SU-DHL-6 (cell line): ENCODE results near the gene NTM.

Experiments
- H2AFZ ChIP-seq: fragments of 200-600 bp; sonication (generic); 2 replicates; pipeline ENCODE4 v1.6.1; 2014; ENCODE audit warnings: low read depth, mild to moderate bottlenecking, moderate library complexity, mixed read lengths, antibody characterized with exemption, low read length; ENCODE audit not compliant: severe bottlenecking
- H3F3A ChIP-seq: fragments of 200-600 bp; shearing (Covaris generic); 2 replicates; pipeline ENCODE4 v1.6.0; 2016; ENCODE audit warnings: antibody characterized with exemption, mild to moderate bottlenecking; ENCODE audit not compliant: insufficient read depth
- H3K27ac ChIP-seq: fragments of 200-600 bp; sonication (generic); 2 replicates; pipeline ENCODE4 v1.5.1; 2016; ENCODE audit warnings: low read depth, mild to moderate bottlenecking, low read length, moderate library complexity, mixed read lengths
- H3K27me3 ChIP-seq: fragments of 200-600 bp; sonication (generic), shearing (Covaris generic); 2 replicates; pipeline ENCODE4 v1.6.0; 2014; ENCODE audit warnings: mild to moderate bottlenecking, low read length
- H3K36me3 ChIP-seq: fragments of 200-600 bp; sonication (generic); 2 replicates; pipeline ENCODE4 v1.6.1; 2014; ENCODE audit warnings: mild to moderate bottlenecking, low read length, mixed read lengths
- H3K4me2 ChIP-seq: fragments of 300-600, 200-600 bp; shearing (Covaris generic), sonication (generic); 2 replicates; pipeline ENCODE4 v1.6.0; 2014; ENCODE audit warnings: low read length, low read depth, mild to moderate bottlenecking; ENCODE audit not compliant: poor library complexity, severe bottlenecking
- H3K4me3 ChIP-seq: fragments of 200-600 bp; sonication (generic); 2 replicates; pipeline ENCODE4 v1.5.1; 2014; ENCODE audit warnings: antibody characterized with exemption, low read length, mild to moderate bottlenecking, mixed read lengths; ENCODE audit not compliant: insufficient read depth, poor library complexity, severe bottlenecking
- H3K79me2 ChIP-seq: fragments of 200-600 bp; sonication (generic); 2 replicates; pipeline ENCODE4 v1.6.1; 2014; ENCODE audit warnings: mild to moderate bottlenecking, low read length, moderate library complexity; ENCODE audit not compliant: insufficient read depth
- H3K9ac ChIP-seq: fragments of 200-600 bp; sonication (generic); 2 replicates; pipeline ENCODE4 v1.7.0; 2014; ENCODE audit warnings: mild to moderate bottlenecking, low read length
- H3K9me2 ChIP-seq: fragments of 200-600 bp; sonication (generic); replicated peaks from 2 replicates; pipeline ENCODE4 v1.6.1; 2014; ENCODE audit warnings: low read length; ENCODE audit not compliant: insufficient read depth
- H3K9me3 ChIP-seq: fragments of 200-600 bp; sonication (generic); 2 replicates; pipeline ENCODE4 v1.6.1; 2014; ENCODE audit warnings: low read length, mixed read lengths; ENCODE audit not compliant: insufficient read depth
- H4K20me1 ChIP-seq: fragments of 200-600 bp; sonication (generic); 2 replicates; pipeline ENCODE4 v1.6.1; 2014; ENCODE audit warnings: low read depth, mild to moderate bottlenecking, antibody characterized with exemption, low read length, moderate library complexity, mixed read lengths
- EZH2phosphoT487 ChIP-seq: fragments of 200-600 bp; sonication (generic), shearing (Covaris generic); conservative IDR thresholded peaks from 2 replicates; pipeline ENCODE4 v1.6.1; 2018; ENCODE audit warnings: mild to moderate bottlenecking, antibody characterized with exemption, low read length, moderate library complexity, mixed read lengths
- TF ChIP-seq, protein P1 (sequence below): fragments of 200-600 bp; sonication (generic); IDR thresholded peaks from one replicate; pipeline ENCODE4 v1.5.1; 2017; ENCODE audit warnings: antibody characterized with exemption, mild to moderate bottlenecking, low read length, moderate library complexity; ENCODE audit not compliant: insufficient read depth, poor library complexity, severe bottlenecking

The NTM gene

DNA sequence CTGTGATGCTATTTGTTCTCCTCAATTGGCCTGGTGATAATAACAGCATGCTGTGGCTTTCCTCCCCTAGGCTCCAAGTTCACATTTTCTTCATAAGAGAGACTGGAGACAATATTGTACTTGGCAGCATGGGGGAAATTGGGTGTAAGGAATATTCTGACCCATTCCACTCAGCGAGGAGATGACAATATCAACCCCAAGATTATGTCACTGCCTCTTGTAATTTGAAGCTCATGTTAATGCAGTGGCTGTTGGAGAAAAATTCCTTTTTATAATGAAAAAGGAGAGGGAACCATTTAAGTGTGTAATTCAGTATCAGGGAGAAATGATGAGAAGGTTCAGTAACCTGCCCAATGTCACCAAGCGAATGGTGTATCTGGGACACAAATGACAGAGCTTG lies 665.8 kb downstream of the NTM start:
- TF ChIP-seq EZH2phosphoT487 = no peak
- TF ChIP-seq, protein P1, sequence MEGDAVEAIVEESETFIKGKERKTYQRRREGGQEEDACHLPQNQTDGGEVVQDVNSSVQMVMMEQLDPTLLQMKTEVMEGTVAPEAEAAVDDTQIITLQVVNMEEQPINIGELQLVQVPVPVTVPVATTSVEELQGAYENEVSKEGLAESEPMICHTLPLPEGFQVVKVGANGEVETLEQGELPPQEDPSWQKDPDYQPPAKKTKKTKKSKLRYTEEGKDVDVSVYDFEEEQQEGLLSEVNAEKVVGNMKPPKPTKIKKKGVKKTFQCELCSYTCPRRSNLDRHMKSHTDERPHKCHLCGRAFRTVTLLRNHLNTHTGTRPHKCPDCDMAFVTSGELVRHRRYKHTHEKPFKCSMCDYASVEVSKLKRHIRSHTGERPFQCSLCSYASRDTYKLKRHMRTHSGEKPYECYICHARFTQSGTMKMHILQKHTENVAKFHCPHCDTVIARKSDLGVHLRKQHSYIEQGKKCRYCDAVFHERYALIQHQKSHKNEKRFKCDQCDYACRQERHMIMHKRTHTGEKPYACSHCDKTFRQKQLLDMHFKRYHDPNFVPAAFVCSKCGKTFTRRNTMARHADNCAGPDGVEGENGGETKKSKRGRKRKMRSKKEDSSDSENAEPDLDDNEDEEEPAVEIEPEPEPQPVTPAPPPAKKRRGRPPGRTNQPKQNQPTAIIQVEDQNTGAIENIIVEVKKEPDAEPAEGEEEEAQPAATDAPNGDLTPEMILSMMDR = no peak
- no peaks in the 10 kb centered on the region for H3K36me3 ChIP-seq
- no peak overlapping the region for H3K9ac ChIP-seq
- H3K79me2 ChIP-seq = no peaks in the 10 kb centered on the region
- H3K9me3 ChIP-seq = no peaks in the 10 kb centered on the region
- H3K4me2 ChIP-seq = no peak overlapping the region
- no peak overlapping the region for H3K27ac ChIP-seq
- H3K9me2 ChIP-seq = no peaks in the 10 kb centered on the region
- H3K27me3 ChIP-seq = no peaks in the 10 kb centered on the region
- H2AFZ ChIP-seq = no peak overlapping the region
- H3F3A ChIP-seq = no peaks in the 10 kb centered on the region
- H3K4me3 ChIP-seq = no peak overlapping the region
- H4K20me1 ChIP-seq = no peaks in the 10 kb centered on the region

DNA sequence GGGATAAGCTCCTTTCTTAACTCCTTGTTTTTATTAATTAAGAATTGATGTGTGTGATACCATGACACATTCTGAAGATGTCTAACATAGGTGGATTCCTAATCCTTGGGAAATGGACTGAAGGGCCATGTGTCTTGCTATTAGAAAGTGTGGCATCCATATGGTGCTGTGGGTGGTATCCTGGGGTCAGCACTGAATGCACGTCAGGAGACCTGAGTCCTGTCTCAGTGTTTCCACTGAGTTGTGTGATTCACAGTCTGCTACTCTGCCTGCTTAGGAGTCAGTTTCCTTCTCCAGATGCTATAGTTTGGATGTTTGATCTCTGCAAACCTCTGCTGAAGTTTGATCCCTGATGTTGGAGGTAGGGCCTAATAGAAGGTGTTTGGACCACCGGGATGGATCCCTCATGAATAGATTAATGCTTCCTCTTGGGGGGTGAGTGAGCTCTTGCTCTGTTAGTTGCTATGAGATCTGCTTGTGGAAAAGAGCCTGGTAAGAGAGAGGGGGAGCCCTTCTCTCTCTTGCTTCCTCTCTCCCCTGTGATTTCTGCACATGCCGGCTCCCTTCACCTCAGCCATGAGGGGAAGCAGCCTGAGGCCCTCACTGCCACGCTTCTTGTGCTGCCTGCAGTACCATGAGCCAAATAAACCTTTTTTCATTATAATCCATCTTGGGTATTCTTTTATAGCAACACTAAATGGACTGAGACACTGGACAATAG lies 666.5 kb downstream of the NTM start:
- H3K27me3 ChIP-seq = no peaks in the 10 kb centered on the region
- no peak overlapping the region for H2AFZ ChIP-seq
- no peak overlapping the region for H3K27ac ChIP-seq
- no peak overlapping the region for H3K4me2 ChIP-seq
- H4K20me1 ChIP-seq = no peaks in the 10 kb centered on the region
- no peak overlapping the region for H3K9ac ChIP-seq
- no peaks in the 10 kb centered on the region for H3K9me3 ChIP-seq
- no peak overlapping the region for H3K4me3 ChIP-seq
- TF ChIP-seq, protein P1 = no peak
- TF ChIP-seq EZH2phosphoT487 = no peak
- no peaks in the 10 kb centered on the region for H3F3A ChIP-seq
- no peaks in the 10 kb centered on the region for H3K36me3 ChIP-seq
- H3K79me2 ChIP-seq = no peaks in the 10 kb centered on the region
- no peaks in the 10 kb centered on the region for H3K9me2 ChIP-seq

GRCh38 chr11:132037467-132037862 lies 667.0 kb downstream of the NTM start:
- H3F3A ChIP-seq = no peaks in the 10 kb centered on the region
- H3K27ac ChIP-seq = no peak overlapping the region
- H3K9me3 ChIP-seq = no peaks in the 10 kb centered on the region
- no peaks in the 10 kb centered on the region for H4K20me1 ChIP-seq
- H3K4me2 ChIP-seq = no peak overlapping the region
- H3K36me3 ChIP-seq = no peaks in the 10 kb centered on the region
- H3K9ac ChIP-seq = no peak overlapping the region
- no peaks in the 10 kb centered on the region for H3K9me2 ChIP-seq
- H3K4me3 ChIP-seq = no peak overlapping the region
- H2AFZ ChIP-seq = no peak overlapping the region
- TF ChIP-seq EZH2phosphoT487 = no peak
- TF ChIP-seq, protein P1 = no peak
- no peaks in the 10 kb centered on the region for H3K79me2 ChIP-seq
- H3K27me3 ChIP-seq = no peaks in the 10 kb centered on the region
